Panc1 (cell line): ENCODE results near the gene PUSL1. TPM values are rescaled to one million over a fixed set of nuclear protein-coding genes. Genes with fewer than 3 reads are reported as not detected.

Source experiments
- ATAC-seq: fragments of 200-7000 bp; cut with Tn5 transposase; 2 replicates; pipeline ENCODE4 v1.9.1; 2020; ENCODE audit warnings: mild to moderate bottlenecking, moderate library complexity
- BruUV-seq: library from RNA; stranded (reverse); fragments of 400-500 nt; replicated peaks from 2 replicates; lab custom pipeline; 2021; lab: Mats Ljungman, UMichigan
- CTCF ChIA-PET: fragments of 300-600 bp; sonication (Branson Sonifier 250); formaldehyde crosslinking; loops from one replicate; lab custom pipeline; 2022; ENCODE audit warnings: antibody characterized with exemption; lab: Charles Lee
- POLR2A ChIA-PET: fragments of 300-600 bp; sonication (Branson Sonifier 250); formaldehyde crosslinking; loops from one replicate; lab custom pipeline; 2022; ENCODE audit warnings: antibody characterized with exemption; lab: Charles Lee
- DNase-seq: peaks from one replicate; pipeline ENCODE4 v3.0.0-alpha.2; 2010; ENCODE audit warnings: low read depth, low spot score
- H3K27ac ChIP-seq: 2 replicates; pipeline ENCODE4 v1.5.1; 2011; ENCODE audit warnings: mild to moderate bottlenecking, low read length, inconsistent platforms
- H3K27me3 ChIP-seq: fragments of 200-500 bp; sonication (Bioruptor generic); 2 replicates; pipeline ENCODE4 v1.6.0; 2014; ENCODE audit warnings: low read length, inconsistent platforms; ENCODE audit not compliant: control insufficient read depth, insufficient read depth
- H3K36me3 ChIP-seq: fragments of 200-500 bp; sonication (Bioruptor generic); 2 replicates; pipeline ENCODE4 v1.5.1; 2014; ENCODE audit warnings: inconsistent platforms, mild to moderate bottlenecking, low read length, moderate library complexity; ENCODE audit not compliant: control insufficient read depth, insufficient read depth
- H3K4me1 ChIP-seq: 2 replicates; pipeline ENCODE4 v1.5.1; 2011; ENCODE audit warnings: inconsistent platforms, mild to moderate bottlenecking, low read length, moderate library complexity; ENCODE audit not compliant: control insufficient read depth, insufficient read depth
- H3K4me3 ChIP-seq, 2 experiments: 2 replicates each; pipeline ENCODE4 v1.5.1; 2011 to 2012; ENCODE audit warnings: low read depth in 2 of 2, low read length in 2 of 2, mild to moderate bottlenecking in 2 of 2, inconsistent platforms in 1 of 2, moderate library complexity in 1 of 2
- H3K9me3 ChIP-seq: fragments of 200-500 bp; sonication (Bioruptor generic); 2 replicates; pipeline ENCODE4 v1.5.1; 2014; ENCODE audit warnings: low read depth, mild to moderate bottlenecking, inconsistent platforms, low read length, moderate library complexity; ENCODE audit not compliant: control insufficient read depth, insufficient read depth
- CTCF ChIP-seq: fragments of 450-650 bp; IDR thresholded peaks from 2 replicates; pipeline ENCODE4 v1.5.1; 2017; ENCODE audit warnings: mild to moderate bottlenecking
- POLR2AphosphoS5 ChIP-seq: IDR thresholded peaks from 2 replicates; pipeline ENCODE4 v1.6.1; 2012; ENCODE audit warnings: mild to moderate bottlenecking, low read depth, low read length, moderate library complexity
- REST ChIP-seq, 2 experiments: IDR thresholded peaks; 2 replicates each; pipeline ENCODE4 v1.6.1; 2011 to 2012; ENCODE audit warnings: low read depth in 2 of 2, control low read depth in 1 of 2, low read length in 1 of 2, mild to moderate bottlenecking in 1 of 2, moderate library complexity in 1 of 2; ENCODE audit not compliant: insufficient read depth in 1 of 2
- SIN3A ChIP-seq: IDR thresholded peaks from 2 replicates; pipeline ENCODE4 v1.6.1; 2012; ENCODE audit warnings: low read depth, mild to moderate bottlenecking, low read length, moderate library complexity, borderline replicate concordance; ENCODE audit not compliant: insufficient read depth
- TCF7L2 ChIP-seq: IDR thresholded peaks from 2 replicates; pipeline ENCODE4 v1.6.1; 2011; ENCODE audit warnings: mild to moderate bottlenecking, low read depth, low read length, inconsistent platforms
- in situ Hi-C: cut with HindIII; loops from 2 replicates; pipeline ENCODE4 v1.10.0; 2016; ENCODE audit warnings: low sequenced_read_pairs, low pct_unique_long_range_greater_than_20kb
- intact Hi-C: fragments of 100-400 bp; cut with micrococcal nuclease; formaldehyde crosslinking; loops from one replicate; pipeline ENCODE4 v1.10.0; 2022; ENCODE audit not compliant: unreplicated experiment
- total RNA-seq: library from RNA; stranded (reverse); gene quantifications from one replicate; pipeline ENCODE4 v1.2.1, GENCODE V29; 2021; ENCODE audit not compliant: unreplicated experiment

PUSL1 gene
- total RNA-seq, 1 experiment from 2014 or later = 46.9 TPM

GRCh38 chr1:1264868-1265272 is 43.5 kb upstream of the PUSL1 start:
- H3K4me3 ChIP-seq = no peak overlapping the region
- no TSS peak for BruUV-seq
- intact Hi-C loops = no loop called here
- no peaks in the 10 kb centered on the region for H3K9me3 ChIP-seq
- peaks cover 3% of the 10 kb centered on the region; the same call in 1 of the 2 replicates for H3K4me1 ChIP-seq
- H3K36me3 ChIP-seq = no peaks in the 10 kb centered on the region; the same call in 1 of the 2 replicates
- TF ChIP-seq CTCF (no peak), TCF7L2 (no peak), REST (IDR thresholded peaks at IDR 0.05; ENCODE audit: insufficient read depth in 1 of 2, low read depth in 2 of 2, low read length in 1 of 2) (no peak), SIN3A (no peak), POLR2AphosphoS5 (no peak)
- ATAC-seq = peak; percentile 79
- ChIA-PET CTCF (no interaction called here), POLR2A (no interaction called here)
- in situ Hi-C loops = no loop called here
- H3K27me3 ChIP-seq = no peaks in the 10 kb centered on the region
- no peak overlapping the region for H3K27ac ChIP-seq
- DNase-seq = peak; percentile 93

- no peak for TF ChIP-seq SIN3A
- no peak; the same call in 1 of the 2 replicates for TF ChIP-seq CTCF
- TF ChIP-seq REST (IDR thresholded peaks at IDR 0.05; ENCODE audit: insufficient read depth in 1 of 2, low read depth in 2 of 2, low read length in 1 of 2) = no peak
- TF ChIP-seq POLR2AphosphoS5 = no peak
- no peak for TF ChIP-seq TCF7L2
- Histone ChIP-seq H3K9me3 (no peaks in the 10 kb centered on the region), H3K4me1 (peaks cover 17% of the 10 kb centered on the region), H3K4me3 (no peak overlapping the region), H3K27ac (no peak overlapping the region), H3K27me3 (no peaks in the 10 kb centered on the region), H3K36me3 (no peaks in the 10 kb centered on the region; the same call in 1 of the 2 replicates)
- no TSS peak for BruUV-seq
- POLR2A ChIA-PET = no interaction called here
- ATAC-seq = no peak
- no peak for DNase-seq
- in situ Hi-C loops (no loop called here), intact Hi-C loops (no loop called here)
- CTCF ChIA-PET = no interaction called here
These were observed 40.7 kb upstream of the PUSL1 start for GRCh38 chr1:1267488-1268283.
